ENCODE data around the gene RAB3C.

The RAB3C gene

GRCh38 chr5:58885260-58885659 lies 302.4 kb downstream of the RAB3C start:
- H3K9ac ChIP-seq (ENCODE audit: insufficient read length), result peak overlapping the region; percentile 65
- TF ChIP-seq POLR2AphosphoS5 (IDR thresholded peaks at IDR 0.05; ENCODE audit: borderline replicate concordance, low read depth, low read length) (no peak), FOXP2 (optimal IDR thresholded peaks at IDR 0.05; ENCODE audit: control extremely low read depth, extremely low read length, insufficient read depth) (no peak), EZH2 (IDR thresholded peaks at IDR 0.05) (no peak)
- no peak for DNase-seq (ENCODE audit: low read depth, low spot score)
- peak overlapping the region; percentile 88 for H3K27ac ChIP-seq
- peaks cover 5% of the 10 kb centered on the region; the same call in 1 of the 2 replicates for H3K9me3 ChIP-seq (ENCODE audit: low read depth, low read length)
- H3K36me3 ChIP-seq (ENCODE audit: insufficient read depth, low read length), result no peaks in the 10 kb centered on the region
- no peak overlapping the region for H3K4me3 ChIP-seq

GRCh38 chr5:58886315-58887207 lies 303.7 kb downstream of the RAB3C start:
- peak overlapping the region; percentile 65 for H3K9ac ChIP-seq (ENCODE audit: insufficient read length)
- H3K27ac ChIP-seq, result peak overlapping the region; percentile 98
- peak; percentile 77 for DNase-seq (ENCODE audit: low read depth, low spot score)
- peak overlapping the region; percentile 17 for H3K4me3 ChIP-seq
- H3K36me3 ChIP-seq (ENCODE audit: insufficient read depth, low read length), result no peaks in the 10 kb centered on the region
- peaks cover 5% of the 10 kb centered on the region; the same call in 1 of the 2 replicates for H3K9me3 ChIP-seq (ENCODE audit: low read depth, low read length)
- TF ChIP-seq POLR2AphosphoS5 (IDR thresholded peaks at IDR 0.05; ENCODE audit: borderline replicate concordance, low read depth, low read length) (no peak), EZH2 (IDR thresholded peaks at IDR 0.05) (no peak)

- TF ChIP-seq POLR2AphosphoS5 (IDR thresholded peaks at IDR 0.05; ENCODE audit: borderline replicate concordance, low read depth, low read length) (no peak), EZH2 (IDR thresholded peaks at IDR 0.05) (no peak), FOXP2 (optimal IDR thresholded peaks at IDR 0.05; ENCODE audit: control extremely low read depth, extremely low read length, insufficient read depth) (no peak)
Measured at GRCh38 chr5:58887311-58887710, 304.4 kb downstream of the RAB3C start.

GRCh38 chr5:58887721-58888409 lies 305.0 kb downstream of the RAB3C start:
- DNase-seq (ENCODE audit: low read depth, low spot score), result no peak
- Histone ChIP-seq H3K9ac (ENCODE audit: insufficient read length) (peak overlapping the region; percentile 61), H3K4me3 (no peak overlapping the region), H3K36me3 (ENCODE audit: insufficient read depth, low read length) (no peaks in the 10 kb centered on the region), H3K27ac (peak overlapping the region; percentile 98), H3K9me3 (ENCODE audit: low read depth, low read length) (peaks cover 5% of the 10 kb centered on the region; the same call in 1 of the 2 replicates)
- no peak for TF ChIP-seq FOXP2 (optimal IDR thresholded peaks at IDR 0.05; ENCODE audit: control extremely low read depth, extremely low read length, insufficient read depth)
- no peak for TF ChIP-seq EZH2 (IDR thresholded peaks at IDR 0.05)
- TF ChIP-seq POLR2AphosphoS5 (IDR thresholded peaks at IDR 0.05; ENCODE audit: borderline replicate concordance, low read depth, low read length), result no peak

More at GRCh38 chr5:58887311-58887710, 304.4 kb downstream of the RAB3C start:
- no peaks in the 10 kb centered on the region for H3K36me3 ChIP-seq (ENCODE audit: insufficient read depth, low read length)
- H3K9ac ChIP-seq (ENCODE audit: insufficient read length), result no peak overlapping the region
- peaks cover 5% of the 10 kb centered on the region; the same call in 1 of the 2 replicates for H3K9me3 ChIP-seq (ENCODE audit: low read depth, low read length)
- DNase-seq (ENCODE audit: low read depth, low spot score), result no peak
- H3K4me3 ChIP-seq, result no peak overlapping the region
- peak overlapping the region; percentile 98 for H3K27ac ChIP-seq

- Histone ChIP-seq H3K27ac (no peak overlapping the region), H3K9me3 (ENCODE audit: low read depth, low read length) (no peaks in the 10 kb centered on the region), H3K9ac (ENCODE audit: insufficient read length) (no peak overlapping the region), H3K36me3 (ENCODE audit: insufficient read depth, low read length) (no peaks in the 10 kb centered on the region), H3K4me3 (no peak overlapping the region)
- DNase-seq (ENCODE audit: low read depth, low spot score), result no peak
- TF ChIP-seq EZH2 (IDR thresholded peaks at IDR 0.05), result no peak
- TF ChIP-seq FOXP2 (optimal IDR thresholded peaks at IDR 0.05; ENCODE audit: control extremely low read depth, extremely low read length, insufficient read depth), result no peak
- no peak for TF ChIP-seq POLR2AphosphoS5 (IDR thresholded peaks at IDR 0.05; ENCODE audit: borderline replicate concordance, low read depth, low read length)
Measured at GRCh38 chr5:58890265-58890664, 307.4 kb downstream of the RAB3C start.

GRCh38 chr5:58890701-58891085 lies 307.8 kb downstream of the RAB3C start:
- TF ChIP-seq FOXP2 (optimal IDR thresholded peaks at IDR 0.05; ENCODE audit: control extremely low read depth, extremely low read length, insufficient read depth) (no peak), POLR2AphosphoS5 (IDR thresholded peaks at IDR 0.05; ENCODE audit: borderline replicate concordance, low read depth, low read length) (no peak), EZH2 (IDR thresholded peaks at IDR 0.05) (no peak)
- H3K27ac ChIP-seq, result 0 out of 2 replicates have a peak overlapping the region, but pooled peaks have one; percentile 20
- no peak overlapping the region for H3K9ac ChIP-seq (ENCODE audit: insufficient read length)

GRCh38 chr5:58891086-58891970 lies 308.5 kb downstream of the RAB3C start:
- no peaks in the 10 kb centered on the region for H3K36me3 ChIP-seq (ENCODE audit: insufficient read depth, low read length)
- no peak for DNase-seq (ENCODE audit: low read depth, low spot score)
- TF ChIP-seq POLR2AphosphoS5 (IDR thresholded peaks at IDR 0.05; ENCODE audit: borderline replicate concordance, low read depth, low read length) (no peak), EZH2 (IDR thresholded peaks at IDR 0.05) (no peak), FOXP2 (optimal IDR thresholded peaks at IDR 0.05; ENCODE audit: control extremely low read depth, extremely low read length, insufficient read depth) (no peak)
- peak overlapping the region; percentile 71 for H3K4me3 ChIP-seq
- no peaks in the 10 kb centered on the region for H3K9me3 ChIP-seq (ENCODE audit: low read depth, low read length)
- H3K9ac ChIP-seq (ENCODE audit: insufficient read length), result no peak overlapping the region
- peak overlapping the region; percentile 2; the same call in 1 of the 2 replicates for H3K27ac ChIP-seq

More at GRCh38 chr5:58890701-58891085, 307.8 kb downstream of the RAB3C start:
- DNase-seq (ENCODE audit: low read depth, low spot score), result no peak
- Histone ChIP-seq H3K4me3 (no peak overlapping the region), H3K9me3 (ENCODE audit: low read depth, low read length) (no peaks in the 10 kb centered on the region), H3K36me3 (ENCODE audit: insufficient read depth, low read length) (no peaks in the 10 kb centered on the region)

Measured in SK-N-MC (cell line).